GM18519 (cell line): ENCODE results near the gene SPARC.
A peak's percentile ranks its signal among the peaks of the same experiment; 100 is the strongest.

Experiments used
- ATAC-seq: cut with Tn5 transposase; IDR thresholded peaks from one replicate; pipeline ENCODE4 v1.9.1; 2021; ENCODE audit warnings: mild to moderate bottlenecking, moderate library complexity; ENCODE audit not compliant: unreplicated experiment, low FRiP score

The SPARC gene

DNA sequence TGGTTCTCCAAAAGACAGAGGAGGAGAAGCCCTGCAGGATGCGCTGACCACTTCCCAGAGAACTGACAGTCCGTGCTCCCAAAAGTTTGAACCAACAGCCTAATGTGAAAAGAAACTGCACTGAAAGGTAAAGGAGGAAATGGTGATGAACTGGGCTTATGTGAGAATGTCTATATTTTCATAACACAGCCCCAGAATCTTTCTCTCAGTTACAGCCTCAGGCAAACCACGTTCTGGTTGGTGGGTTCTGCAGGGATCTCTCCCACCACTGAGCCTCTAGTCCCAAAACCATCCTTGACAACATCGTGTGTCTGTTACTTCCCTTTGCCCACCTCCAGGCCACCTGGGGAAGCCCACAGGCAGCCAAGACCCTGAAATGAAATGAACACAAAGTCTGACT is 23.9 kb downstream of the SPARC start:
- no peak for ATAC-seq

DNA sequence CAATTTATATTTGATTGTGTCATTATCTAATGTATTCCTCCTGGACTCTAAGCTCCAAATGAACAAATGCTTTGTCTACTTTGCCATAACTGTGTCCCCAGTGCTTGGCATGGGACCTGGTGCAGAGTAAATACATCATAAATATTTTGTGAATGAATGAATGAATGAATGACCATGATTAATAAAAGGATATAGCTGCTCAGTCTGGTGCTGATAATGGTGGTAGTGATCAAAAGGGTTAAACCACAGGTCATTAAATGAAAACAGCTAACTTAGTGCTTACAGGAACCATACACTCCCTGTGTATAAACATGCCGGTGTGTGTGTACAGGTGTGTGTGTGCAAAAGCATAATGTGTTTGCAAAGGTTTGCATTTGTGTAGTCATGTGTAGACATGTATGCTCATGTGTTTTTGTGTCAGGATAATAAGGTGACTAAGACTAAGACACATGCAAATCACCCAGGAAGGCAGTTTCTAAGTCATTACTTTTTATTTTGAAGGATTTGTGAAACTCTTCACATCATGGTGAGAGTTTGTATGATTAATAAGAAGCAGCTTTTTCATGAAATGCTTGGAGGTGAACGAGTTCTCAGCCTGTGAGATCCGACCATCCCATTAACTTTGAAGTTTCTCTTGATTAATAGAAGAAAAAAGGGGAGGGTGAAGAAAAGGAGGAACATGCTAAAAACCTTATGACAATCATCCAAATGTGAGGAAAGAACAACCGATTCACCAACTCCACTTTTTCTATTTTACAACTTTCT is 24.6 kb downstream of the SPARC start:
- peak; percentile 78 for ATAC-seq

DNA sequence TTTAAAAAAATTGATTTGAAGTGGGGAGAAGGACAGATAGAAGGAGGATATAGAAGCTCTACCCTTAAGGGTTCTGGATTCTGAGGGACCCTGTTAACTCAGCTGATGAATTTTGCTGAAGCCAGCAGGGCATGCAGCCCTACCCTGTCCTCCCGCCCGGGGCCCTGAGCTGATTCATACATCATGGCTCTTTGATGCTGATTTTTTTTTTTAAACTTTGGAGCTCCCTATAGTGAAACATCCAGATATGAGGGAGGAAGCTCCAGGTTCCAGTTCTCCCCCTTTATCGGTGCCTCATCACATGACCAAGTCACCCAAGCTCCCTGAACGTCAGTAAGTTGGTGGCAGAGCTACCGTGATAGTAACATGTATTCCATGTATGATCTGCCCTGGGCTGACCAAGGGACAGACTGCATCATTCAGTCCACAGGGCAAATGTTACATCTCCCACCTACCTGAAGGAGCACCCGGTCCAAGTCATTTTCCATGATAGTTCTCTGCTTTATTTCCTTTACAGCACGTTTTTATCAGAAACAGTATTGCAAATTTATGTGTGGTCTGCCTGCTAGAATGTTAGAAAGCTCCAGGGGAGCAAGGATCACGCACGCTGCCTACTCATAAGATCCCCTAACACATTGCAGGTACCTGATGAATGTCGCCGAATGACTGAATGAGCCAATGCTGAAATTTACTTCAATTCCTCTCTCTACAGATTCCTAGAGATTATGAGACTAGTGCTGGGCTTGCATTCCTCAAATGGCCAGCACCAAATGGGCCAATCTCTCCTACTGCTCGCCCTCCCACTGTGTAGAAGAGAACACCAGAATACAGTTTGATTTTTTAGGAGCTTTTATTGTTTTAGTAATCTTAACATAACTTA is 25.9 kb downstream of the SPARC start:
- ATAC-seq = no peak

DNA sequence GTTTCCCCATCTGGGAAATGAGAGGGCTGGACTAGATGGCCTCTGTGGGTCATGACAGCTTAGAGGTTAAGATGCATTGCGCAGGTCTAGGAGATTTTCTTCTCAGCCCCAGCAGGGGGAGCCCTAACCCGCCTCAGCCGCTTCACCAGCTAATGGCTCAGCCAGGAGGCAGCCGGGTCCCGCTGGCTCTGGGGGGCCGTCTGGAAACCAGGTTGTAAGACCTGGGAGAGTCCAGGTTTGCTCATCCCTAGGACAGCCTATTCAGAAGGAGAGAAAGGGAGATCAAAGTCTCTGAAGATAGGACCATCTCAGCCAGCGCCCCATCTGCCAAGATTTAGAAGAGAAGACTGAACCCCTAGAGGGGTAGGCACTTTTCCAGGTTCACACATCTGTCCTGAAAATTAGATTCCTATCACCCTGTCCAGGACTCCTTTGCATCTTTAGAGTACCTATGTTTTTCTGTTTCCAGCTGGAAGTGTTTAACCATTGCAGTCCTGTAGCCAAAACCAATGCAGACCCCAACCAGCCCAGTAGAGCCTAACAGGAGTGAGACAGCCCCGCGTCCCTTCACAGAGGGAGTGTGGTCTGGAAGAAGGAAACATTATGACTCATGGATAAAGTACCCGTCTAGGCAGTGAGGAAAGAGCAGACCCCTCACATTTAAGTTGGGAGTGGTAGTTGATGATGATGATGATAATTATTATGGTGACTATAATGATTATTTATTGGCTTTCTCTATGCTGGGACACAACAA is 27.5 kb downstream of the SPARC start:
- ATAC-seq = peak; percentile 42

DNA sequence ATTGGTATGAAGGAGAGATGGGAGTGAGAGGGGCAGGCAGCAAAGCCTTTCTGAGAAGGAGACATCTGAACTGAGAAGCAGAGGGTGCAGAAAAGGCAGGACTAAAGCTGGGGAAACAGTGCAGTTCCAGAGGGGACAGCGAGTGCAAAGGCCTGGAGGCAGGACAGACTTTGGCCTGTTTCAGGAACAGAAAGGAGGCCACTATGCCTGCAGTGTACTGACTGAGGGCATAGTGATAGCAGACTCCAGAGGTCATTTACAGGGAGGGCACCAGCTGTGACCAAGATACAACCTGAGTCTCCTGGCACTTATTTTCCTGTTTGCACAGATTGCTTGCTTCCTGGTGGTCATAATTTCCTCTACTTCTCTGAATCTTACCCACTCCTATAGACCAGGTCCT is 29.6 kb downstream of the SPARC start:
- ATAC-seq = no peak

DNA sequence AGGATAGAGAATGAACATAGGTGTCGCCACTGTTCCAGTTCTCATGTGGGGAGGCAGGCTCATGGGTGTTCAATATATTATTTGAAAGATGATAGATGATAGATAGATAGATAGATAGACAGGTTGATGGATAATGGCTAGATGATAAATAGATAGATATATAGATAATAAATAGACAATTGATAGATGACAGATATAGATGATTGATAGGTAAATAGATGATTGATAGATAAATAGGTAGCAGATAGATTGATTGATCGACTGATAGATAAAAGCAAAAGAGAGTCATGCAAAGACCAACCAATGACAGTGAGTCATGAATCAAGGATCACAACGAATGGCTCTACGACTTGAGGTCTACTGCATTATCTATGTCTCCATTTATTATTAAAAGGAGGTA is 30.4 kb downstream of the SPARC start:
- no peak for ATAC-seq

DNA sequence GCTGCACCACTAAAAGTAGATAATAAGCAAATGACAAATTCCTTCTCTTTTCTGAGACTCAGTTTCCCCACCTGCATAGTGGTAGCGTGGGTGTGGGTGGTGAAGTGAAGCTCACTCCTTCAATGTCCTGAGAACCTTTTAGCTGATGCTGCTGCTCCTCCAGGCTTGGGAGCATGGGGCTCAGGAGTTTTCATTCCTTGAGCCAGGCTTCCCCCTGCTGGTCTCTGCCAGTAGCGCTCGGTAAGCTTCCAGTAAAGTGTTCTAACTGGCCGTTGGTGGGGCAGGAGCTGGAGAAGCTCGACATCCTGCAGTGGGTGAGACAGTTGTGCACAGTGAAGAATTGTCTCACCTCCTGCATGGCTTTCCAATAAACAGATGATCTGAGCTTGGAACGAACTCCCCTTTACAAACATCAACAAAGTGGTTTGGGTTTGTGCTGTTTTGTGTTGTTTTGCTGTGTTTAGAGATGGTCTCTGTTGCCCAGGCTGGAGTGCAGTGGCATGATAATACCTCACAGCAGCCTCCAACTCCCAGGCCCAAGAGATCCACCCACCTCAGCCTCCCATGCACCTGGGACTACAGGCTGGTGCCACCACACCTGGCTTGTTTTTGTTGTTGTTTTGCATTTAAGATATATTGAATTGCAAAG is 34.6 kb downstream of the SPARC start:
- ATAC-seq = peak; percentile 96

DNA sequence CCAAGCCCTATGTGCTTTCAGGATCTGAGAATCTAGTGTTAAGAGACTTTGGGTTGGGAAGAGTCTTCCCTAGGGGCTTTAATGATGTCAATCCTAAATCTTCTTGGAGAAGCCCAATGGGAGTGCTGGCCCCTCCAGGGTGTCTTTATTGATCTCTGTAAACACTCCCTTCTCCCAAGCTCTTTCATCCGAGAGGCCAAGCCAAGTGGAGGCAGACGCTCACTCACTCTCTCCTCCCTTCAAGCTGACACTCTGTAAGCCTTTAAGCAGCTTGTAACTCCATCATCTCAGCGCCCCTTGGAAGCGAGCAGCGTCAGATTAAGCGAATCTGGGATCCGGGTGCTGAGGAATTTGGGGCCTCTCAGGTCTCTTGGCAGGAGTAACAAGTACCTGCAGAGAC is 37.7 kb downstream of the SPARC start:
- ATAC-seq = no peak

DNA sequence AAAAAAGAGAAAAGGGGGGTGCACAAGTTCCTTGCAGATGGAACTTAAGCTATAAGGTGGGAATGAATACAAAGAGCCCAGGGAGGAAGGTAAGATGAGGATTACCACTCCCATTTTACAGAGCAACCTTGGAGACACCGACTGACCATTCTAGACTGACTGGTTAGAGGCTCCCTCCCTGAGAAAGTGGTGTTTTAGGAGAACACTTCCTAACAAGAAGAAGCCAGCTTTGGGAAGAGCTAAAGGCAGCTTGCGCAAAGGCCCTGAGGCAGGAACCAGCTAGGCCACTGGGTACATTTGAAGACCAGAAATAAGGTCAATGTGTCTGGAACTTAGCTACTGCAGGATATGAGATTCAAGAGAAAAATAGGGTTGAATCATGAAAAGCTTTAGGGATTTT is 38.6 kb downstream of the SPARC start:
- no peak for ATAC-seq

DNA sequence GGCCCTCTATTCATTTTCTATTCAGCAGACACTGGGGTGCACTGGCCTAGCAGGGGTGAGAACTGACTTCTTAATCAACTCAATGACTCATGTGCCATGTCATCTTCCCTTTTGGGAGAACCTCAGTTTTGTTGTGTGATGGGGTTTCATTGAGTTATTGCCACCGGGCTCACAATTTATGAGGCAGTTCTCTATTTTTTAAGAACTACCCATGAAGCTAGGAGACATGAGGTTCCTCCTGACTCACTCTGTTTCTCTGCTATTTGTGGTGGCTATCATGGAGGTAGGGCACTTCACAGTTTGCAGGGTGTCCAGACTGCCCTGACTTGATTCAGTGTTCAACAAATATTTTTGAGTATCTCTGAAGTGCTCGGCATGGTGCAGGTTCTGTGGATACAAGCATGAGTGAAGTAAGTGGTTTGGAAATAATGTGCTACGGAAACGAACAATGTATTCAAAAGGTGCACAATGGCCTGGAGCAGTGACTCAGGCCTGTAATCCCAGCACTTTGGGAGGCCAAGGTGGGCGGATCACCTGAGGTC is 39.3 kb downstream of the SPARC start:
- ATAC-seq = no peak

DNA sequence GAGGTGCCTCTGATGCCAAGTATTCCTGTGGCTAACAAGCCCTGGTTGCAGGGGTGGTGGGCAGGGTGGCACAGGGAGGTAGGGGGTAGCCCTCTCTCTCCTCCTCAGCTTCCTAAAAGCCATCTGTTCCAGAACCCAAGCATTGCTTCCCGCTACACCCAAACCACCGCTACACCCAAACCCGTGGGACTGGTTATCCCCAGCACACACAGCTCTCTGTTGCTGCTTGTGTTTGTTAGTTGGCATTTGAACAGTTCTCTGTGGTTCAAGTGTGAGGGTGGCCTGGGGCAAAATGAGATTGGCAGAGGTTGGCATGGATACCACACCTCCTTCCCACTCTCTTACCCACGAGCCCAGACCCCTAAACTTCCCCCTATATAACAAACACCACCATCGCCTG is 40.4 kb downstream of the SPARC start:
- ATAC-seq = no peak

DNA sequence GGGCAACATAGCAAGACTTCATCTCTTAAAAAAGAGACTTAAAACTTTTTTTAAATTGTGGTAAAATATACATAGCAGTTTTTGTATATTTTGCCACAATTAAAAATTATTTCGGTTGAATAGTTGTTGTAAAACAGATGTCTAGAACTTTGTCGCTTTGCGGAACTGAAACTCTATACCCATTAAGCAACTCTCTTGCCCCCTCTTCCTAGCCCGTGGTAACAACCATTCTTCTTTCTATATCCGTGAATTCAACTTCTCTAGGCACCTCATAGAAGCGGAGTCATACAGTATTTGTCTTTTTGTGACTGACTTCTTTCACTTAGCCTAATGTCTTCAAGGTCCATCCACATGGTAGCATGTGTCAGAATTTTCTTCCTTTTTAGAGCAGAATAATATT is 43.3 kb downstream of the SPARC start:
- ATAC-seq = no peak

DNA sequence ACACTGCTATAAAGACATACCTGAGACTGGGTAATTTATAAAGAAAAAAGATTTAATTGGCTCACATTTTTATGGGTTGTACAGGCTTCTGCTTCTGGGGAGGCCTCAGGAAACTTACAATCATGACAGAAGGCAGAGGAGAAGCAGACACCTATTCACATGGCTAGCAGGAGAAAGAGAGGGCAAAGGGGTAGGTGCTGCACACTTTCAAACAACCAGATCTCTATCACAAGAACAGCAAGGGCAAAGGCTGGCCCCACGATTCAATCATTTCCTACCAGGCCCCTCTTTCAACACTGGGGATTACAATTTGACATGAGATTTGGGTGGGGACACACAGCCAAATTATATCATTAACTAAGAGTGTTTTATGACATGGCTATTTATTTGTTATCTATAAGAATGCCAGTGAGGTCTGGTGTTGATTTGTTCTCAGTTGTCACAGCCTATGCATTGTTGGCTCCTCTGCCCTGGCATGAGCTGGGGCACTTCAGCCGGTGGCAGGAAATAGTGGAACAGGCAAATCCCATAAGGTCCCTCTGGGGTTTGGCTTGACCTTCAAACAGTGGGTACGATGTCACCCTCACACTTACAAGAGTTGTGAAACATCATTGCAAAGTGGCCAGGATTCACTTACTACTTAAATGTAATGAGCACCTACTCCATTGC is 44.1 kb downstream of the SPARC start:
- ATAC-seq = no peak

DNA sequence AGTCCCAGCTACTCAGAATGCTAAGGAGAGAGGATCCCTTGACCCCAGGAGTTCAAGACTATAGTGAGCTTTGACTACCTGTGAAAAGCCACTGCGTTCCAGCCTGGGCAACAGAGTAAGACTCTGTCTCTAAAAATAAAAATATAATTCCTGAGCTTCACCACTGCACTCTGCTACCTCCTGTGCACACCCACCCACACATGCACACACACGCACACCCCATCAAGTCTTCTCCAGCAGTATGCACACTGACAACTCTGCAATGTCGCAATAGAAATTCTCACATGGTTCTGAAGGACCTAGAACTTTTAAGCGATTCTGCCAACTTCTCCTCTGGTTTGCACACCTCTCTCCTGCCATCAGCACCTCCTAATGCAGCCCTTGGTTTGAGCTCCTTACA is 48.1 kb downstream of the SPARC start:
- no peak for ATAC-seq

DNA sequence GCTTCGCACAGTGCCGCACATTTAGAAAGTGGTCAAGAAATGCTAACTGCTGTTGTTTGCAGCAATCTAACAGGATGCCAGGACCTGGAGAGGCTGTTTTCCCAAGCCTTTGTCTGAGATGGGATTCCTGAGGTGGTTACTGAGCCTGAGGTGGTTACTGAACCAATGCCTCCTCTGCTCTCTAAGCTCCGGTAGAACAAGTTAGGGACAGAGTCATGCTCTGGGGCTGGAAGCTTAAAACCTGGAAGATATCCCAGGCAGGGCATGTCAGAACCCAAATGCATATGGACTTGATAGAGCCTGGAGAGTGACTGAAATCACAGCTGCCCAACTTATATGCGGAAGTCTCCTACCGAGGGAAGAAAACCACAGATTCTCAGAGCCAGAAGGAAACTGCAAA is 49.0 kb downstream of the SPARC start:
- ATAC-seq = no peak

DNA sequence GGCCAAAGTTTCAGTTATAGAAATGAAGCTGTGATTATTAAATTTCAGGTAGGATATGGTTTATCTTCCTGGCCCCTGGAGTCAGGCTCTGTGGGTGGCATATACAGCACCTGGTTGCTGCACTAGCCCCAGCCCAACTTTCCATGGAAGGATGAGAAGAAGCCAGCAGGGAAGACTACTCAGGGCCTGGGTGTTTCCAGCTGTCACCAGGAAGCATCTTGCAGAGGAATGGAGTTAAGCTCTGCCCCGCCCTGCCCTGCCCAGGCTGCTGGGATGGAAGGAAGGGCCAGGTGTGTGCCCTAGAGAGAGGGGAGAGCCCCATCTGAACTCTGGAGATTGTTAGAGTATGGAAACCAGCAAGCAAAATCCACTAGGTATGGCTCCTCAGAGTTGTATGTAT is 52.8 kb downstream of the SPARC start:
- no peak for ATAC-seq

DNA sequence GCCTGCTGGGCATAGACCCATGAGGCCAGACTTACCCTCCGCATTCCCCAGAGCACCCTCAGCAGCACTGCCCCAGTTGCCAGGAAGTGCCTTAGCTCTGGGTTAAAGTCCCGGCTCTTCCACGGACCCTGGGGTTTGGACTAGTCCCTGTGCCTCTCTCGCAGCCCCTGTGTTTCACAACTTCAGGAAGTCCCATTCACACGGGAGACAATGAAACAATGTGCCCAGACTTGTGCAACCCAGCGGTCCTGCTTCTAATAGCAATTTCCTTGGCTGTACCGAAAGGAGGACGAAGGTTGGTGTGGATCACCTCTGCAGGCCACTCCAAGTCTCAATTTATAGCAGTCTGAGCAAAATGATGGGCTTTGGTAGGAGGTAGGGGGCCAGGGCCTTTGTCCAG is 53.8 kb downstream of the SPARC start:
- no peak for ATAC-seq

DNA sequence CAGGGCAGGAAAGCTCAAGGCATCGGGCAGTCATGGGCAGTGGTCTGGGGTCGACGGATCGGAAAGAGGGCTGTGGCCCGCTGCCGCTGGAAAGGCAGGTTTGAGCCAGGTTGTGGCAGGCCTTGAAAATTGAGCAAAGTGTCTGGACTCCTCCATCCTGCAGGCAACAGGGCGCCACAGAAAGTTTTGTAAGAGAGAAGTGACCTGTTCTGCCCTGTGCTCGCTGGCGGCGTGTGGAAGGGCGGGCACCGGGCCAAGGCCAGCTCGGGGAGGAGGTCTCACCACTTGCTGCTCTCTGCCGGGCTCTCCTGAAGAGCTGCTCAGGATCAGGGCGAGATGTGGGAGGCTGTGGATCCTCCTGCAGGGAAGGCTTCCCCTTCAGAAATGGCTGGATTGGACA is 54.2 kb downstream of the SPARC start:
- ATAC-seq = no peak

DNA sequence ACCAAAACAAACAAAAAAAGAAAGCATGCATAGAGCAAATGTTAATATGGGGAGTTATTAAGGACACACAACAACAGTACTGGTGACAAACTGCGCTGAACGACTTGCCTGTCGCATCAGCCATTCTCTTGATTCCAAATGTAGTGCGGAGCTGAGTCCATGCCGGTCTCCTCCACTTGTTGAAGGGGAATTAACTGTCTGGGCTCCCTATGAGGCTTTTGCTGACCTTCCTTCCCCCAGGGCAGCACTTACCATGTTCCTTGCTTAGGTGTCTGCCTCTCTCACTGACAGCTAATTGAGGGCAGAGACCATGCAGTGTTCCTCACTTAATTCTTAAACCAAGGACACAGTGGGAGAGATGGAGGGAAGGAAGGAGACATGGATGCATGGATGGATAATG is 54.8 kb downstream of the SPARC start:
- ATAC-seq = no peak

DNA sequence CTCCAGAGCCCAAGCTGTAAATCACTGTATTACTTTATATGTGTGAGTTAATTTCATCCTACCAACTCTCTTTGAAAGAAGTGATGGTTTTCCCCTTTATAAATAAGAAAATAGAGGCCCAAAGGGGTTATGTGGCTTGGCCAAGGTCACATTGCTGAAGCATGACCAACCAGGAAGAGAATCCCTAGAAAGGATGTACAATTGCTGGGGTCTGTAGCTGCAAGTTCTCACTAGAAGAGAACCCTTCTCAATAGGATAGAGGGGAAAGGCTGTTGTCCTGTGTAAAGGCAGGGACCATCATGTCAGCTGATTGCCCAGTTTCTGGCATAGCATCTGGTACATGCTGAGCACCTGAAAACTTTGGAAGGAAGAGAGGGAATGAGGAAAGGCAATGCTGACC is 56.6 kb downstream of the SPARC start:
- no peak for ATAC-seq
